GM21737 (cell line): ENCODE results near the gene STRN3.
"Not testable (repeated sequence)": the region's sequence is repeated elsewhere in the genome, so short reads cannot be mapped to it uniquely, and the experiment has no call there.

Source experiments
- ATAC-seq: cut with Tn5 transposase; IDR thresholded peaks from one replicate; pipeline ENCODE4 v1.9.1; 2021; ENCODE audit warnings: mild to moderate bottlenecking, moderate library complexity; ENCODE audit not compliant: unreplicated experiment

STRN3 gene

DNA sequence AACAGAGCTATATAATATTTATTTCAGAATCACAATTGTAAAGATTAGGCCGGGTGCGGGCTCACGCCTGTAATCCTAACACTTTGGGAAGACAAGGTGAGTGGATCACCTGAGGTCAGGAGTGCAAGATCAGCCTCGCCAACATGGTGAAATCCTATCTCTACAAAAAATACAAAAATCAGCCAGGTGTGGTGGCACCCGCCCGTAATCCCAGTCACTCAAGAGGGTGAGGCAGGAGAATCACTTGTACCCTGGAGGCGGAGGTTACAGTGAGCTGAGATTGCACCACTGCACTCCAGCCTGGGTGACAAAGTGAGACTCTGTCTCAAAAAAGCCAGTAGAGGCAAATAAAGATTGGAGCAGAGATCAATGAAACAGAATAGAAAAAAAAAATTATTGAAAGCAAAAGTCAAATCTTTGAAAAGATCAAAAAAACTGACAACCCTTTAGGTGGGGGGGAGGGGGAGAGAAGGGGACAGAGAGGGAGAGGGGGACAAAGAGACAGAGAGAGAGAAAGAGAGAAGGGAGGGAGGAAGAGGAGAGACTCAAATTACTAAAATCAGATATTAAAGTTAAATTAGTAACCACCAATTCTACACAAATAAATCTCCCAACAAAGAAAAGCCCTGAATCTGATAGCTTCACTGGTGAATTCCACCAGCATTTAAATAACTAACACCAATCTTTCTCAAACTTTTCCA, 53.1 kb downstream of the STRN3 start:
- no peak for ATAC-seq

DNA sequence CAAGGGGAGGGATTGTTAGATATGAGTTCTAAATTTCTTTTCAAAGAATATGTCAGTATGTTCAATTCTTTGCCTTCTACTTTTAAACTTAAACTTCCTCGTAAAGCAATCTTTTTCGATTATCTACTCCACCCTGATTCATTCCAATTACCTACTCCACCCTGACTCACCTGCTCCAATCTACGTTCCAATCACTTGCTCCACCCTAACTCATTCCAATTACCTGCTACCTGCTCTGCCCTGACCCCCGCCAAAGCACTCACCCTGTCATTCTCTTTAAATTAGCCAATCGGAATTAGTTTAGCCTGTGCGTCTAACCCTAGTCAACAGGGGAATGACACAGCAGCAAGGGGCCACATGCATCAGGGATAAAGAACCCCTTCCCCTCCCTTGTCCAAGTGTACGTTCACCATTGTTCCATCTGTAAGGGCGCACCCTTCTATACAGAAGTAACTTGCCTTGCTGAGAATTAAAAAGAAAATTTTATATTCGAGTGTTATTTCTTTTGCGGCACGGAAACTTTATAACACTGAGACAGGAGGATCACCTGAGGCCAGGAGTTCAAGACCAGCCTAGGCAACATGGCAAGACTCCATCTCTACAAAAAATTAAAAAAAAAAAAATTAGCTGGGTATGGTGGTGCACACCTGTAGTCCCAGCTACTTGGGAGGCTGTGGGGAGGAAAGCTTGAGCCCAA, 54.0 kb downstream of the STRN3 start:
- ATAC-seq, result not testable (repeated sequence)

DNA sequence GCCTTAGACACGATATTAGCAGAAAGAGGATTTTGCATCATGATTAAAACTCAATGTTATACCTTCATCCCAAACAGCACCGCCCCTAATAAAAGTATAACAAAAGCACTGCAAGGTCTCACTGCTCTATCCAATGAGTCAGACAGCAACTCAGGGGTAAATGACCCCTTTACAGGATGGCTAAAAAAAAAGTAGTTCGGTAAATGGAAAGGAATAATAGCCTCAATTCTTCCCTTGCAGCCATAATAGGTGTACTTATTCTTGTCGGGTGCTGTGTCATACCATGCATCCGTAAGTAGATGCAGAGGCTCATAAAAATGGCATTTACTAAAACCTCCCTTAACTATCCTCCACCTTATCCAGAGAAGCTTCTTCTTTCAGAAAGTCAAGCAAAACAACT, 54.6 kb downstream of the STRN3 start:
- no peak for ATAC-seq

DNA sequence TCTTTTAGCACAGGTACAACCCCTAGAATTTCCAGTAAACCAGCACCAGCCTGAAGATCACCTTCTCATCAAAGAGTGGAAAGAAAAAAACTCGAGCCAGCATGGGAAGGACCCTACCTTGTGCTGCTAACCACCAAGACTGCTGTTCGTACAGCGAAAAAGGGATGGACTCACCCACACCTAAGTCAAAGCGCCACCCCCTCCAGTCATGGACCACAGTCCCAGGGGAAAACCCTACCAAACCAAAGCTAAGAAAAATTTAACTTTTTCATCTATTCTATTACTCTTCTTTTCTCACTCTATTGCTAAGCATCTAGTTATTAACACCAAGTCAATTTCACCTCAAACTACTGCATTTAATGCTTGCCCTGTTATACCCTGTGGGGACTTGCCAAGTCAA, 56.4 kb downstream of the STRN3 start:
- not testable (repeated sequence) for ATAC-seq

DNA sequence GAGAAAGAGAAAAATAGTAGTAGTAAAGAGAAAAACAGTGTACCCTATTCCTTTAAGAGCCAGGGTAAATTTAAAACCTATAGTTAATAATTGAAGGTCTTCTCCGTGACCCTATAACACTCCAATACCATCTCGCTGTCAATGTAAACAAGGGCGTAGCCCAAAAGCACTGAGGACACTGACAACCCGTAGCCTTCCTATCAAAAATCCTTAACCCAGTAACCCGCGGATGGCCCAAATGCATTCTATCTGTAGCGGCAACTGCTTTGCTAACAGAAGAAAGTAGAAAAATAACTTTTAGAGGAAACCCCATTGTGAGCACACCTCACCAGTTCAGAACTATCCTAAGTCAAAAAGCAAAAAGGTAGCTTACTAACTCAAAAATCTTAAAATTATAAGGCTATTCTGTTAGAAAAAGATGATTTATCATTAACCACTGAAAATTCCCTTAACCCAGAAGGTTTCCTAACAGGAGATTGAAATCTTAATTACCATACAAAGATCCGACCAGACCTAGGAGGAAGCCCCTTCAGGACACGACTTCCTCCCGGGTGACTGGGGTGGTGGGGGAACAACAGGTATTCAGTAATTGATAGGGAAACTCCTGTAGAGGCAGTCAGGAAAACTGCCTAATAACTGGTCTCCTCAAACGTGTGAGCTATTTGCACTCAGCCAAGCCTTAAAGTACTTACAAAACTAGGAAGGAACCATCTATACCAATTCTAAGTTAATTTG, 58.6 kb downstream of the STRN3 start:
- ATAC-seq, result not testable (repeated sequence)

DNA sequence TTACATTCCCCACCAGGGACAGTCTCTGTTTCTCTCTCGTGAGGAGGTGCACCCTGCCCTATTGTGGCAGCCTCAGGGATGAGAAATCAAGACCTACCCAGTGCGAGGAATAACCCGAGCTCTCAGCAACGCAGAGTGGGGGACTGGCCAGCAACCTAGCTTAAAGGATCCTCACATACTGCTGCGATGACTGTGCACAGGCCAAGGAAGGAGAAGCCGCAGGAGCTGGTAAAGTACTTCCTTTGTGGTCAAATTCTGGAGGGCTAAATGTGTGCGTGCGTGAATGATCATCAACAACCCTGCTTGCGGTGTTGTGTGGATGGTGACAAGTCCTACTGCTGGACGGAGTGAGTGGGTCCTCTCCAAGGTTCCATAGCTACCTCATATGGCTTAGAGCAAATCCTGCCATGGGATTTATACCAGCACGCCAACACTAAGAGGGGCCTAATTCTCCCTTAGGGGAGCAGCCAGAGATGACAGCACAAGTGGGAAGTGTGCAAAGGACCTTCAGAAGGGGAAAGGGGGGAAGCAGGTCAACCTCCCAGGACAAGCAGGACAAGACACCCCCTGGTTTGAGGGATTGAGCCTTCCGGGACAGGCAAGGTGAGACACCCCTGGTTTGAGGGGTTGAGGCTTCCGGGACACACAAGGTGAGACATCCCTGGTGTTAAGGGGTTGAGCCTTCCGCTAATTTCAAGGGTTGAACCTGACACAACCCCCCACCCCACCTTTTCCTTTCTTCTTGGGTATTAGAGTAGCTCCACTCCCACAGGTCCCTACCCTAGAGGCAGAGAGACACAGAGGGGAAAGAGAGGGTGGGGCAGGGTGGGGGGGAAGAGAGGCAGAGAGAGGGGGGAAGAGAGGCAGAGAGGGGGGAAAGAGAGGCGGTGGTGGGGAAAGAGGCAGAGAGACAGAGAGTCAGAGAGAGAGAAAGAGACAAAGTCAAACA, 59.5 kb downstream of the STRN3 start:
- ATAC-seq, result no peak

DNA sequence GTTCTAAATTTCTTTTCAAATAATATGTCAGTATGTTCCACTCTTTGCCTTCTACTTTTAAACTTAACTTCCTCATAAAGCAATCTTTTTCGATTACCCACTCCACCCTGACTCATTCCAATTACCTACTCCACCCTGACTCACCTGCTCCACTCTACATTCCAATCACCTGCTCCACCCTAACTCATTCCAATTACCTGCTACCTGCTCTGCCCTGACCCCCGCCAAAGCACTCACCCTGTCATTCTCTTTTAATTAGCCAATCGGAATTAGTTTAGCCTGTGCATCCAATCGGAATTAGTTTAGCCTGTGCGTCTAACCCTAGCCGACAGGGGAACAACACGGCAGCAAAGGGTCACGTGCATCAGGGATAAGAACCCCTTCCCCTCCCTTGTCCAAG, 60.3 kb downstream of the STRN3 start:
- ATAC-seq, result not testable (repeated sequence)

DNA sequence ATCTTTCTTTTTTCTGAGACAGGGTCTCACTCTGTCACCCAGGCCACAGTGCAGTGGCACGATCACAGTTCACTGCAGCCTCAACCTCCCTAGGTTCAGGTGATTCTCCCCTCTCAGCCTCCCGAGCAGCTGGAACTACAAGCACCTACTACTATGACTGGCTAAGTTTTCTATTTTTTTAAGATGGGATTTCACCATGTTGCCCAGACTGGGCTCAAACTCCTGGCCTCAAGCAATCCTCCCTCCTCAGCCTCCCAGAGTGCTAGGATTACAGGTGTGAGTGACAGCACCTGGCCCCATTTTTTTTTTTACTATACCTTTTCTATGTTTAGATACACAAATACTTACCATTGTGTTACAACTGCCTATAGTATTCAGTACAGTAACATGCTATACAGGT, 63.6 kb downstream of the STRN3 start:
- ATAC-seq, result not testable (repeated sequence)

DNA sequence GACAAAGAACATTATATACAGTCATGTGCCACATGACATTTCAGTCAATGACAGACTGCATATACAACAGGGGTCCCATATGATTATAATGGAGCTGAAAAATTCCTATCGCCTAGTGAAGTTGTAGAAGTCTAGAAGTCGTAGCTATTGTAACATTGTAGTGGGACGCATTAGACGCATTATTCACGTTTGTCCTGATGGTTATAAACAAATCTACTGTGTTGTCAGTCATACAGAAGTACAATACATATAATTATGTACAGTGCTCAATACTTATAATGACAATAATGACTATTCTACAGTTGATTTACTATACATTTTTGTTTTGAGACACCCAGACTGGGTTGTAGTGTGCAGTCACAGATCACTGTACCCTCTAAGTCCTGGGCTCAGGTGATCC, 64.8 kb downstream of the STRN3 start:
- no peak for ATAC-seq

DNA sequence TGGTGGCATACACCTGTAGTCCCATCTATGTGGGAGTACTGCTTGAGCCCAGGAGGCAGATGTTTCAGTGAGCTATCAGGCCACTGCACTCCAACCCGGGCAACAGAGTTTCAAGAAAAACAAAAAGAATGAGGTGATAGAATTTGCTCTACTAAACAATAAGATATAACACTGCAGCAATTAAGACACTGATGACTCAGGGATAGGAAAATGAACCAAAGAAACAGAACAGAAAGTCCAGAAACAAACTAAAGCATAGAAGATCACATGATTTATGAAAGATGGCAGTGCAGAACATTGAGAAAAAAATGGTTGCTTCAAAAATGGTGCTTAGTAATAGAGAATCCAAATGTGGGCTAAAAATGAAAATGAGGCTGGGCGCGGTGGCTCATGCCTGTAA, 66.0 kb downstream of the STRN3 start:
- no peak for ATAC-seq

DNA sequence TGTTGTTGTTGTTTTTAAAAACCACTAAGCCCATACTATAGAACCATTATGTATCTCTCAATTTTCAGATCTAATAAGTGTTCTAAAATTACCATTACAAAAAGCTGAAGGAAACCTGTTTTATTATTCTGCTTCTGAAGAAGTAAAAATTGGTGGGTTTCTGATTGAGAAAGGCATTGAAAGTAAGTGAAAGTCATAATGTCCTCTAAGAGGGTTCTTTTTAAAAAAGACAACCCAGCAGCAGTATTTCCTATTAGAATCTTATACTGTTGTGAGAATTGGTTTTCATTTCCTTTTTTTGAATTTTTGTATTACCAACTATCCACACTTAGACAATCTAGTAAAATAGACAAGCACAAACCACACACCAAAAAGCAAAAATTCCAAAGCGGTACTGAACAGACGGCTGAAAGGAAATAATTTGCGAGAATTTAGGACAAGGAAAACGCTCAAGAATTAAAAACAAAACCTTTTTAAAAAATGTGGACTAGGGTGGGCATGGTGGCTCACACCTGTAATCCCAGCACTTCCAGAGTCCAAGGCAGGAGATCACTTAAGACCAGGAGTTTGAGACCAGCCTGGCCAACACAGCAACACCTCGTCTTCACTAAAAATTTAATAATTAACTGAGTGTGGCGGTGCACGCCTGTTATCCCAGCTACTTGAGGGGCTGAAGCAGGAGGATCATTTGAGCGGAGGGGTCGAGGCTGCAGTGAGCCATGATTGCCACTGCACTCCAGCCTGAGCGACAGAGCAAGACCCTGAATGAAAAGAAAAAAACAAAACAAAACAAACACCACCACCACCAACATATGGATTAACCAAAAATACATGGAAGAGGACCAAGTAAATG, 67.4 kb downstream of the STRN3 start:
- no peak for ATAC-seq

DNA sequence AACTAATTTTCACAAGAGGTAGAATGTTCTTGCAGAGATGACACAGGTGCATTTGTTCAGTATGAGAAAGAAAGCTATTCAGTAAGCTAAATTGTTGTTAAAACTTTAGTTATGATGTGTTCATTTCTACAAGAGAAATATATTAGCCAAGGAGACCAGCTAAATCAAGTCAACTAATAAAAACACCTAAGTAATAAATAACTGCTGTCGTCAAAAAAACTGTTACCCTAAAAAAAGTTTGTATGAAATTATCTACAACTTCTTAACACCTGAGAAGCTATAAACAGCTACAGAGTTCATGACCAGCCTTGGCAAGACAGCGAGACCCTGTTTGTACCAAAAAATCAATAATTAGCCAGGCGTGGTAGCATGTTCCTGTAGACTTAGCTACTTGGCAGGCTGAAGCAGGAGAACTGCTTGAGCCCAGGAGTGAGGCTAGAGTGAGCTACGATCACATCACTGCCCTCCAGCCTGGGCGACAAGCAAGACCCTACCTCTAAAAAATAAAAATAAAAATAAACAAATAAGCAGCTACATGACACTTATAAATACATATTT, 68.3 kb downstream of the STRN3 start:
- no peak for ATAC-seq

DNA sequence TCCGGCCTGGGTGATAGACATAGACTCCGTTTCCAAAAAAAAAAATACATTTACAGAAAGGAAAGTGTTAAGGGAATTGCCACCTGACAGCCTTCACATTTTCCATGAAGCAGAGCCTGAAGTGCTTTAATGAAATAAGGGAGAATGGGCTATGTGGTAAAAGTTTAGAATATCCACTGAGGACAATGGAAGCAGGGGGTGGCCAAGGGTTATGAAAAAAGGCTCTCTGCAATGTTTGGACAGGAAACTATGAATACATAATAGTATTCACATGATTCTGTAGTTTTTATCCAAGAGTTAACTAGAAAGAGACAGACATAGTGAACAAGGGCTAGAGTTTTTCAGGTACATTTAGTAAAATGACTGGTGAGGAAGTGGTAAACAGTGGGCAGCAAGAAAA, 76.5 kb downstream of the STRN3 start:
- no peak for ATAC-seq

DNA sequence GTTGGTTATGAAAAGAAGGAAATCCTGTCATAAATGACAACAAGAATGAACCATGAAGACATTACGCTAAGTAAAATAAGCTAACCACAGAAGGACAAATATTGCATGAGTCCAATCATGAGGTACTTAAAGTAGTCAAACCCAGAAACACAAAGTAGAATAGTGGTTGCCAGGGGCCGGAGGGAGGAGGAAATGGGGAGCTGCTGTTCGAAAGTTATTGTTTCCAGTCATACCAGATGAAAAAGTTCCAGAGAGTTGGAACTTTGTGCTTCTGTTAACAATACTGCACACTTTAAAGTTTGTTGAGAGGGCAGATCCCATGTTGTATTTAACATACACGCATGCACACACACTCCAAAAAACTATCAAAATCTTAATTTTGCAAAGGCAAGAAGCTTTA, 82.5 kb downstream of the STRN3 start:
- ATAC-seq, result no peak

DNA sequence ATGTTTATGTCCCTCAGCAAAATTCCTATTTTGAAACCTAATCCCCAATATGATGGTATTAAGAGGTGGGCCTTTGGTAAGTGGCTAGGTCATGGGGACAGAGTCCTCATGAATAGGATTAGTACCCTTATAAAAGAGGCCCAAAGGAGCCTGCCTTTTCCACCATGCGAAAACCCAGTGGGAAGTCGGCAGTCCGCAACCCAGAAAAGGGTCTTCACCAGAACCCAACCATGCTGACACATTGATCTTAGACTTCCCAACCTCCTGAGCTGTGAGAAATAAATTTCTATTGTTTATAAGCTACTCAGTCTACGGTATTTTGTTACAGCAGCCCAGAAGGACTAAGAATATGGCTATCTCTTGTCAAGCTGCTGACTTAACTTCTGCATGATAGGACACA, 85.3 kb downstream of the STRN3 start:
- ATAC-seq, result no peak

DNA sequence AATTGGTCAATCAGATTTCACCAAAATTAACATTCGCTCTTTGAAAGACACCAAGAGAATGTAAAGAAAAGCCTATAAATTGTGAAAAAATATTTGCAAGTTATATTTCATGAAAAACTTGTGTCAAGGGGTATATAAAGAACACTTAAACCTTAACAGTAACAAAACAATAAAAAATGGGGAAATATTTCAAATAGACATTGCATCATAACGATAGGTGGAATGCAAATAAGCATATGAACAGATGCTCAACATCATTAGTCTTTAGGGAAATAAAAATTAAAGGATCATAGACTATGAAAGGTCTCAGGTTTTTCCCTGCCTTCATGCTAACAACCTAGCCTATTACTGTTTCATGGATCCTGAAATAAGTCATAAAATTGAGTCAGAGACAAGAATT, 87.6 kb downstream of the STRN3 start:
- ATAC-seq, result no peak

DNA sequence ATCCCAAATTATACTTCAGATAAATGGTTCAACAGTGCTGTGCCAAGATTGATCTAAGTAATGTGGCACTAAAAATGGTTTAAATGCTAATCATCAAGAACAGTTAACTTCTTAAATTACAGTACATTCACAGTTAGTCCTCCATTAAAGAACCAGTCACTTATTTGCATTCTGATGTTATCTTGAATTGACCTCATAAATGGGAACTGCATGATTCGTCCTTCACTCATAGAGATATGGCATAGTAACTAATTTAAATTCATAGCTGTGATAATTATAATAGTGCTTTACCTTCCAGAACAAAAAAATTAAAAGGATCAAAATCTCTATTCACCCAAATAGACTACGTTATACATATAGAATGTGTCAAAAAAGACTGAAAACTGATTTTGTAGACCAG, 90.7 kb downstream of the STRN3 start:
- no peak for ATAC-seq

DNA sequence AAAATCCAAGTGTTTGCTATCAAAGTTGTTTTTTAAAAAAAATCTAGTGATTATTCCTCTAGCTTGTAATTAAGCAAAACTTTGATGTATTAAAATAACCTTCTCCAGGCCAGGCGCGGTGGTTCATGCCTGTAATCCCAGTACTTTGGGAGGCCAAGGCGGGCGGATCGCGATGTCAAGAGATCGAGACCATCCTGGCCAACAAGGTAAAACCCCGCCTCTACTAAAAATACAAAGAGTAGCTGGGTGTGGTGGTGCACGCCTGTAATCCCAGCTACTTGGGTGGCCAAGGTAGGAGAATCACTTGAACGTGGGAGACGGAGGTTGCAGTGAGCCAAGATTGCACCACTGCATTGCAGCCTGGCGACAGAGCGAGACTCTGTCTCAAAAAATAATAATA, 92.2 kb downstream of the STRN3 start:
- ATAC-seq, result not testable (repeated sequence)

DNA sequence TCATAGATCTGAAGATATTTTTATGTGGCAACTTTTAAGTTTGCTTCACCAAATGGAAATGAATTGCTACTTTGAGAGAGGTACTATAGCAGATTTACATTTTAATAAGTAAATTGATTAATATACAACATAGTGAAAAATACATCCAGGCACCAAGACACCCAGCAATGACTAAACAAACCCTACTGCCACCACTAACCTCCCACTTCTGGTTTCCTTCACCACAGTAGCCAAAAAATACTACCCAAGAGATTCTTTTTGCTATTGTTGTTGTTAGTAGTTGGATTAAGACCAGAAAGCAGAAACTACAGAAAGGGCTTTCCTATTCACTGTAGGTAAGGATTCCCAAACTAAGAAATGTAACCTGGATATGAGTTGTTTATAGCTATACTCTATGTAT, 97.7 kb downstream of the STRN3 start:
- no peak for ATAC-seq

DNA sequence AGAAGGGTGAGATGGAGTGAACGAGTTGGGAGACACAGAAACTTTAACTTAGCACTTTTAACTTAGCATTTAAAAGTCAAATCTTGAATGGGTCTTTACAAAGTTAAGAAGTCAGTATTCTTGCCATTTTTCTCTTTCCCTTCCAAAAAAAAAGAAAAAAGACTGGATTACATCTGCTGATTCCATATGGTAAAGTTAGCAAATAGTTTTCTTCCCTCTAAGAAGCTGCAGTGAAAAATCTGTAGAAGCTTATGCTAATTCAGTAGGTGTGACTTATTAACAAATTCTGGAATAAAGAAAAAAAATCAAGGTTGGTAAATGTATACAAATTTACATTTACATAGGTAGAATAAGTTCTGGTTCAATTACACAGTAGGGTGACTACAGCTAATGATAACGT, 100.9 kb downstream of the STRN3 start:
- ATAC-seq, result no peak
